Fibroblast of lung (primary cell): ENCODE results near the gene CDC25B. TPM values are rescaled to one million over a fixed set of nuclear protein-coding genes. Genes with fewer than 3 reads are reported as not detected.

ENCODE experiments used
- DNase-seq, 2 donors: peaks; one replicate each; pipeline versions ENCODE4 v3.0.0 to v3.0.0-alpha.2; 2010; ENCODE audit warnings: low read depth in 2 of 2
- H2AFZ ChIP-seq: 2 replicates; pipeline ENCODE4 v1.5.1; 2012; ENCODE audit warnings: low read length, control low read depth, inconsistent platforms
- H3K27ac ChIP-seq: 2 replicates; pipeline ENCODE4 v1.5.1; 2011; ENCODE audit warnings: low read length, control low read depth; ENCODE audit not compliant: insufficient read depth
- H3K27me3 ChIP-seq: 2 replicates; pipeline ENCODE4 v1.5.1; 2011; ENCODE audit warnings: mild to moderate bottlenecking, low read length; ENCODE audit not compliant: control insufficient read depth, insufficient read depth
- H3K36me3 ChIP-seq: 2 replicates; pipeline ENCODE4 v1.5.1; 2011; ENCODE audit warnings: low read length; ENCODE audit not compliant: control insufficient read depth, insufficient read depth
- H3K4me1 ChIP-seq: 2 replicates; pipeline ENCODE4 v1.5.1; 2011; ENCODE audit warnings: low read length; ENCODE audit not compliant: control insufficient read depth, insufficient read depth; ENCODE audit errors: extremely low read depth
- H3K4me2 ChIP-seq: 2 replicates; pipeline ENCODE4 v1.5.1; 2011; ENCODE audit warnings: low read length, control low read depth; ENCODE audit not compliant: insufficient read depth; ENCODE audit errors: extremely low read depth
- H3K4me3 ChIP-seq, 4 experiments: fragments of 200-600 bp in 1 of 4; sonication (generic) in 1 of 4; replicated peaks in 1 of 4; 2 replicates each; pipeline ENCODE4 v1.5.1; 2011 to 2016; ENCODE audit warnings: low read length in 4 of 4, low read depth in 3 of 4, mild to moderate bottlenecking in 3 of 4, control low read depth in 2 of 4, inconsistent platforms in 1 of 4, mixed read lengths in 1 of 4; ENCODE audit not compliant: insufficient read depth in 1 of 4; ENCODE audit errors: control extremely low read depth in 1 of 4
- H3K79me2 ChIP-seq: 2 replicates; pipeline ENCODE4 v1.5.1; 2012; ENCODE audit warnings: mild to moderate bottlenecking, low read length, inconsistent platforms; ENCODE audit not compliant: control insufficient read depth, insufficient read depth
- H3K9ac ChIP-seq: 2 replicates; pipeline ENCODE4 v1.5.1; 2011; ENCODE audit warnings: mild to moderate bottlenecking, low read length, control low read depth; ENCODE audit not compliant: insufficient read depth
- H3K9me3 ChIP-seq: 2 replicates; pipeline ENCODE4 v1.5.1; 2012; ENCODE audit warnings: low read depth, low read length; ENCODE audit not compliant: control insufficient read depth, insufficient read depth
- H4K20me1 ChIP-seq: 2 replicates; pipeline ENCODE4 v1.5.1; 2011; ENCODE audit warnings: low read length; ENCODE audit not compliant: control insufficient read depth, insufficient read depth; ENCODE audit errors: extremely low read depth
- CTCF ChIP-seq, 2 donors: IDR thresholded peaks in 1 of 2; conservative IDR thresholded peaks in 1 of 2; 1 replicate in 1 of 2; 2 replicates in 1 of 2; pipeline ENCODE4 v1.5.1; 2011 to 2012; ENCODE audit warnings: low read length in 2 of 2, control low read depth in 1 of 2, inconsistent platforms in 1 of 2, low read depth in 1 of 2, mild to moderate bottlenecking in 1 of 2
- EZH2 ChIP-seq: IDR thresholded peaks from 2 replicates; pipeline ENCODE4 v1.5.1; 2012; ENCODE audit warnings: low read length, control low read depth, mild to moderate bottlenecking; ENCODE audit errors: missing control alignments
- polyA plus RNA-seq, 2 donors: library from polyadenylated mRNA; depleted of rRNA in 1 of 2; stranded (reverse) in 1 of 2; unstranded in 1 of 2; fragments of >200 nt; gene quantifications; 2 replicates each; pipeline ENCODE4 v1.2.1, GENCODE V29; 2011 to 2012; ENCODE audit warnings: missing spikeins in 1 of 2
- total RNA-seq: library from RNA; depleted of rRNA; stranded (reverse); fragments of >200 nt; gene quantifications from 2 replicates; pipeline ENCODE4 v1.2.1, GENCODE V29; 2014

CDC25B gene
- total and polyA plus RNA-seq, 2 donors (not counting 1 experiment from before 2014, with no cell fraction given), result 38.2 to 62.1 TPM

- Histone ChIP-seq H3K27me3 (no peaks in the 10 kb centered on the region), H2AFZ (no peak overlapping the region), H3K4me3 (no peak overlapping the region), H3K9me3 (no peaks in the 10 kb centered on the region), H4K20me1 (no peaks in the 10 kb centered on the region), H3K4me1 (peaks cover 4% of the 10 kb centered on the region), H3K9ac (no peak overlapping the region), H3K27ac (no peak overlapping the region), H3K4me2 (no peak overlapping the region), H3K79me2 (peaks cover 34% of the 10 kb centered on the region), H3K36me3 (no peaks in the 10 kb centered on the region)
- TF ChIP-seq CTCF (conservative IDR thresholded peaks at IDR 0.05 in 1 of 2, IDR thresholded peaks at IDR 0.05 in 1 of 2; ENCODE audit: low read depth in 1 of 2, low read length in 2 of 2), result no peak
- TF ChIP-seq EZH2, result no peak
- no peak for DNase-seq
Measured at GRCh38 chr20:3848565-3848964, 52.5 kb downstream of the CDC25B start.

GRCh38 chr20:3854462-3854871 is 58.4 kb downstream of the CDC25B start:
- H3K4me3 ChIP-seq, result no peak overlapping the region
- peaks cover 6% of the 10 kb centered on the region for H3K79me2 ChIP-seq
- no peaks in the 10 kb centered on the region for H3K27me3 ChIP-seq
- no peak overlapping the region for H3K27ac ChIP-seq
- peaks cover 14% of the 10 kb centered on the region for H3K36me3 ChIP-seq
- TF ChIP-seq CTCF (conservative IDR thresholded peaks at IDR 0.05 in 1 of 2, IDR thresholded peaks at IDR 0.05 in 1 of 2; ENCODE audit: low read depth in 1 of 2, low read length in 2 of 2) (no peak), EZH2 (no peak)
- no peak overlapping the region for H3K4me2 ChIP-seq
- H3K9me3 ChIP-seq, result no peaks in the 10 kb centered on the region
- no peaks in the 10 kb centered on the region for H3K4me1 ChIP-seq
- no peak for DNase-seq
- no peak overlapping the region for H3K9ac ChIP-seq
- H2AFZ ChIP-seq, result no peak overlapping the region
- H4K20me1 ChIP-seq, result no peaks in the 10 kb centered on the region

Other genes with a start within 250 kb of the CDC25B start
- not detected in 2 replicates for gene GFRA4, start 132.9 kb upstream of the CDC25B start, total RNA-seq
- not detected in 2 replicates for gene GFRA4, start 132.9 kb upstream of the CDC25B start, polyA plus RNA-seq
- gene ADAM33, start 114.3 kb upstream of the CDC25B start, total RNA-seq, result 37.2 and 67.9 TPM in 2 replicates
- 27.9 and 29.4 TPM in 2 replicates for gene ADAM33, start 114.3 kb upstream of the CDC25B start, polyA plus RNA-seq
- gene SIGLEC1, start 83.7 kb upstream of the CDC25B start, total RNA-seq, result not detected in 2 replicates
- gene SIGLEC1, start 83.7 kb upstream of the CDC25B start, polyA plus RNA-seq, result not detected in 2 replicates
- 0.17 and 0.77 TPM in 2 replicates for gene HSPA12B, start 63.6 kb upstream of the CDC25B start, total RNA-seq
- gene HSPA12B, start 63.6 kb upstream of the CDC25B start, polyA plus RNA-seq, result 0.02 and 0.08 TPM in 2 replicates
- 17.2 and 23.5 TPM in 2 replicates for gene ADISSP, start 28.6 kb upstream of the CDC25B start, total RNA-seq
- 17.0 and 44.3 TPM in 2 replicates for gene ADISSP, start 28.6 kb upstream of the CDC25B start, polyA plus RNA-seq
- under 0.01 and 0.17 TPM in 2 replicates for gene SPEF1, start 14.9 kb upstream of the CDC25B start, total RNA-seq
- 0.06 and 0.07 TPM in 2 replicates for gene SPEF1, start 14.9 kb upstream of the CDC25B start, polyA plus RNA-seq
- 106 TPM in 2 replicates for gene CENPB, start 9.6 kb upstream of the CDC25B start, total RNA-seq
- 32.6 and 52.7 TPM in 2 replicates for gene CENPB, start 9.6 kb upstream of the CDC25B start, polyA plus RNA-seq
- 10.0 and 17.8 TPM in 2 replicates for gene AP5S1, start 24.2 kb downstream of the CDC25B start, total RNA-seq
- gene AP5S1, start 24.2 kb downstream of the CDC25B start, polyA plus RNA-seq, result 11.8 and 12.2 TPM in 2 replicates
- 12.1 and 15.9 TPM in 2 replicates for gene MAVS, start 50.5 kb downstream of the CDC25B start, total RNA-seq
- gene MAVS, start 50.5 kb downstream of the CDC25B start, polyA plus RNA-seq, result 14.4 and 16.4 TPM in 2 replicates
- 50.8 and 51.7 TPM in 2 replicates for gene PANK2, start 93.1 kb downstream of the CDC25B start, total RNA-seq
- gene PANK2, start 93.1 kb downstream of the CDC25B start, polyA plus RNA-seq, result 32.0 and 33.7 TPM in 2 replicates
- gene RNF24, start 219.2 kb downstream of the CDC25B start, total RNA-seq, result 21.8 and 41.0 TPM in 2 replicates
- 19.1 and 34.2 TPM in 2 replicates for gene RNF24, start 219.2 kb downstream of the CDC25B start, polyA plus RNA-seq